GM12892 (cell line): ENCODE measurements around the gene STRN4.

Experiments used
- POLR2A ChIP-seq: IDR thresholded peaks from 2 replicates; pipeline ENCODE4 v1.6.1; 2011; ENCODE audit warnings: low read depth, low read length, control low read depth
- POLR2AphosphoS5 ChIP-seq: IDR thresholded peaks from 2 replicates; pipeline ENCODE4 v1.6.1; 2011; ENCODE audit warnings: low read depth, low read length, control low read depth
- TAF1 ChIP-seq: IDR thresholded peaks from 2 replicates; pipeline ENCODE4 v1.6.1; 2011; ENCODE audit warnings: low read depth, mild to moderate bottlenecking, control low read depth, low read length, borderline replicate concordance

DNA sequence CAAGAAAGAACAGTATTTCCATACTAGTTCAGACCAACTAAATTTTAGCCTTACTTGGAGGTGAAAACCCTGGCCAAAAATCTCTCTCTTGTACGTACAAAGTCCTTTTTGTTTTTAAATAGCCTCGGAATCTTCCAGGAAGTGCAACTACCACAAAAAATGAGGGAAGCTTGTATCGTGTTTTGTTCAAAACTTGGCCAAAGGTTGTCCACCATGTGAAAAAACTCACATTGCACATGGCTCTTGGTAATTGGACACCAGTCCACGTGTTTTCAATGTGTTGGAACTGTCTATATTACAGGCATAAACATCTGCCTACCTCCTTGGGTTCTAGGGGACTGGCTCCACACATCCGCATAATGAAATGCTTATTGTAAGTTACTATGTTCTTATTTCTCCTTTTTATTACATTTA lies 15.2 kb upstream of the STRN4 start:
- TF ChIP-seq POLR2A = no peak
- TF ChIP-seq TAF1 = no peak
- no peak for TF ChIP-seq POLR2AphosphoS5
